ENCODE measurements around the gene TMEM222.
A peak's percentile ranks its signal among the peaks of the same experiment; 100 is the strongest.

TMEM222 gene

GRCh38 chr1:27306071-27306470 is 15.9 kb upstream of the TMEM222 start:
- no peak for DNase-seq

- no peak for DNase-seq
Measured at GRCh38 chr1:27306892-27307761, 14.8 kb upstream of the TMEM222 start.

- DNase-seq = no peak
Measured at GRCh38 chr1:27307874-27308598, 13.9 kb upstream of the TMEM222 start.

- no peak for DNase-seq
Measured at GRCh38 chr1:27314169-27314568, 7.8 kb upstream of the TMEM222 start.

- no peak for DNase-seq
Measured at GRCh38 chr1:27314737-27315136, 7.2 kb upstream of the TMEM222 start.

GRCh38 chr1:27316860-27317259 is 5.1 kb upstream of the TMEM222 start:
- no peak for DNase-seq

GRCh38 chr1:27318136-27318535 is 3.8 kb upstream of the TMEM222 start:
- DNase-seq = no peak

- DNase-seq = peak in 1 of 58 donors; percentile 36
Measured at GRCh38 chr1:27318596-27318995, 3.4 kb upstream of the TMEM222 start.

- no peak for DNase-seq
Measured at GRCh38 chr1:27322569-27323240, 742 bp downstream of the TMEM222 start.

GRCh38 chr1:27325286-27325685 is 3.3 kb downstream of the TMEM222 start:
- DNase-seq = no peak

GRCh38 chr1:27327964-27328363 is 6.0 kb downstream of the TMEM222 start:
- no peak for DNase-seq

- no peak for DNase-seq
Measured at GRCh38 chr1:27330786-27331185, 8.8 kb downstream of the TMEM222 start.

GRCh38 chr1:27331426-27331825 is 9.5 kb downstream of the TMEM222 start:
- DNase-seq = no peak

- DNase-seq = no peak
Measured at GRCh38 chr1:27331922-27332321, 10.0 kb downstream of the TMEM222 start.

- DNase-seq = peak in 15 of 58 donors; percentile 7 to 40 (median 17)
Measured at GRCh38 chr1:27332536-27333281, 10.7 kb downstream of the TMEM222 start.

GRCh38 chr1:27333717-27334279 is 11.8 kb downstream of the TMEM222 start:
- DNase-seq = no peak

- no peak for DNase-seq
Measured at GRCh38 chr1:27335506-27336422, 13.8 kb downstream of the TMEM222 start.

GRCh38 chr1:27336756-27337155 is 14.8 kb downstream of the TMEM222 start:
- no peak for DNase-seq

- no peak for DNase-seq
Measured at GRCh38 chr1:27338751-27339150, 16.8 kb downstream of the TMEM222 start.

- DNase-seq = no peak
Measured at GRCh38 chr1:27339213-27339612, 17.2 kb downstream of the TMEM222 start.

Data from anterior cingulate cortex (tissue), 58 donors.